Motor neuron (in vitro differentiated cells): ENCODE data around the gene HMX3. TPM values are rescaled to one million over a fixed set of nuclear protein-coding genes. Genes with fewer than 3 reads are reported as not detected.
"Not testable (repeated sequence)": the region's sequence is repeated elsewhere in the genome, so short reads cannot be mapped to it uniquely, and the experiment has no call there.

ENCODE experiments used
- ATAC-seq, 8 experiments: fragments of 200-7000 bp; cut with Tn5 transposase; replicated peaks in 6 of 8; 2 replicates each; pipeline ENCODE4 v1.8.0; 2021; ENCODE audit warnings: mild to moderate bottlenecking in 8 of 8, moderate library complexity in 8 of 8
- H3K27ac ChIP-seq, 2 donors: fragments of 250-450 bp; sonication (Bioruptor Pico); 2 replicates each; pipeline ENCODE4 v1.9.0; 2021; ENCODE audit warnings: antibody characterized with exemption in 2 of 2, mild to moderate bottlenecking in 2 of 2, moderate library complexity in 1 of 2
- H3K4me1 ChIP-seq, 2 donors: fragments of 250-450 bp; sonication (Bioruptor Pico); replicated peaks in 1 of 2; 2 replicates each; pipeline ENCODE4 v1.6.1; 2021; ENCODE audit warnings: antibody characterized with exemption in 2 of 2, mild to moderate bottlenecking in 2 of 2, moderate library complexity in 1 of 2
- H3K4me3 ChIP-seq, 5 donors: fragments of 250-450 bp; sonication (Bioruptor Pico); 2 replicates each; pipeline ENCODE4 v1.9.0; 2021; ENCODE audit warnings: antibody characterized with exemption in 5 of 5, mild to moderate bottlenecking in 5 of 5, moderate library complexity in 4 of 5
- WGBS, 10 experiments: fragments of 450-650 bp; shearing (Covaris generic); methylation state at CpG; one replicate each; pipeline ENCODE4 v1.0.0; 2022; 5-methylcytosine and 5-hydroxymethylcytosine counted together
- in situ Hi-C, 9 experiments: fragments of 400-800 bp; cut with MboI; loops; one replicate each; pipeline ENCODE4 v1.15.0; 2021; ENCODE audit warnings: low sequenced_read_pairs in 9 of 9, low pct_unique_long_range_greater_than_20kb in 2 of 9; ENCODE audit not compliant: unreplicated experiment in 9 of 9
- total RNA-seq, 8 experiments: library from RNA; unstranded; fragments of 300-600 nt; gene quantifications; 2 replicates each; pipeline versions ENCODE4 v1.2.3 to v1.2.4, GENCODE V29; 2022

Gene HMX3
- total RNA-seq, 8 experiments from 2014 or later, result 0.16 to 0.71 (median 0.30) TPM; not detected in 4

- WGBS, 10 experiments, result 39 to 100% (median 53%) methylated on average over 1 to 8 of the region's 9 CpGs; no CpG with 5 or more reads in 1 of the 10 experiments
- H3K27ac ChIP-seq, result no peak overlapping the region
- in situ Hi-C loops, result no loop called here
- H3K4me3 ChIP-seq, result peak overlapping the region in 1 of 5 donors; percentile 10
- ATAC-seq, result no peak
- H3K4me1 ChIP-seq, result peaks cover 8 to 30% of the 10 kb centered on the region in 2 donors
Measured at GRCh38 chr10:123153486-123154091, 17.8 kb downstream of the HMX3 start.

GRCh38 chr10:123154092-123154710 lies 18.4 kb downstream of the HMX3 start, which contains the start of gene BUB3:
TSS of gene BUB3 (plus strand) at chr10:123154402. CDS start at chr10:123154918, 516 bp downstream.
- in situ Hi-C loops, result no loop called here
- peak; percentile 94 to 97 (median 96) for ATAC-seq
- Histone ChIP-seq H3K4me3 (peak within 1 kb of the TSS; percentile 73 to 97 (median 94)), H3K27ac (peak within 1 kb of the TSS; percentile 84 to 90), H3K4me1 (peaks cover 6 to 34% of the 10 kb centered on the region in 2 donors)
- 0 to 2% (median 0%) methylated on average over 2 to 23 of the region's 50 CpGs; no CpG with 5 or more reads in 3 of the 10 experiments for WGBS, 10 experiments

GRCh38 chr10:123154711-123155505 lies 19.1 kb downstream of the HMX3 start:
- Histone ChIP-seq H3K4me1 (peaks cover 6 to 35% of the 10 kb centered on the region in 2 donors), H3K4me3 (peak overlapping the region; percentile 73 to 97 (median 94)), H3K27ac (peak overlapping the region; percentile 84 to 90)
- 0 to 12% (median 0%) methylated on average over 1 to 24 of the region's 49 CpGs; no CpG with 5 or more reads in 1 of the 10 experiments for WGBS, 10 experiments
- in situ Hi-C loops, result no loop called here
- peak; percentile 65 to 73 (median 70) for ATAC-seq

- H3K4me1 ChIP-seq, result peaks cover 6 to 32% of the 10 kb centered on the region in 2 donors
- in situ Hi-C loops, result no loop called here
- no peak overlapping the region for H3K27ac ChIP-seq
- 18 to 100% (median 87%) methylated on average over 1 to 2 of the region's 2 CpGs for whole genome bisulfite sequencing, 10 experiments
- no peak overlapping the region for H3K4me3 ChIP-seq
- ATAC-seq, result no peak
Measured at GRCh38 chr10:123156078-123156477, 20.3 kb downstream of the HMX3 start.

- Histone ChIP-seq H3K27ac (no peak overlapping the region), H3K4me3 (no peak overlapping the region), H3K4me1 (peaks cover 2 to 28% of the 10 kb centered on the region in 2 donors)
- in situ Hi-C loops, result no loop called here
- no peak for ATAC-seq
- 33 to 100% (median 80%) methylated on average over 1 to 3 of the region's 3 CpGs; no CpG with 5 or more reads in 1 of the 10 experiments for WGBS, 10 experiments
Measured at GRCh38 chr10:123157210-123157609, 21.4 kb downstream of the HMX3 start.

- no peak overlapping the region for H3K27ac ChIP-seq
- peaks cover 2 to 28% of the 10 kb centered on the region in 2 donors for H3K4me1 ChIP-seq
- no peak overlapping the region for H3K4me3 ChIP-seq
- in situ Hi-C loops, result no loop called here
- 67 to 100% (median 86%) methylated on average over 1 of the region's 1 CpG; no CpG with 5 or more reads in 2 of the 10 experiments for WGBS, 10 experiments
- ATAC-seq, result no peak
Measured at GRCh38 chr10:123158682-123159081, 22.9 kb downstream of the HMX3 start.

GRCh38 chr10:123160311-123160980 lies 24.7 kb downstream of the HMX3 start:
- in situ Hi-C loops, result no loop called here
- Histone ChIP-seq H3K4me3 (no peak overlapping the region), H3K27ac (no peak overlapping the region), H3K4me1 (peaks cover 0 to 23% of the 10 kb centered on the region in 2 donors)
- 81 to 100% (median 92%) methylated on average over 2 to 11 of the region's 11 CpGs for WGBS, 10 experiments
- ATAC-seq, result no peak

GRCh38 chr10:123164319-123164718 lies 28.5 kb downstream of the HMX3 start:
- no peak for ATAC-seq
- WGBS, 10 experiments, result 83 to 100% (median 91%) methylated on average over 1 to 2 of the region's 2 CpGs; no CpG with 5 or more reads in 2 of the 10 experiments
- Histone ChIP-seq H3K4me3 (no peak overlapping the region), H3K4me1 (no peaks in the 10 kb centered on the region), H3K27ac (no peak overlapping the region)
- in situ Hi-C loops, result no loop called here

- no peak overlapping the region for H3K27ac ChIP-seq
- in situ Hi-C loops, result no loop called here
- H3K4me1 ChIP-seq, result no peaks in the 10 kb centered on the region
- ATAC-seq, result peak in 1 of 8 experiments; percentile 8
- no peak overlapping the region for H3K4me3 ChIP-seq
- 40 to 100% (median 81%) methylated on average over 1 to 4 of the region's 4 CpGs; no CpG with 5 or more reads in 4 of the 10 experiments for WGBS, 10 experiments
Measured at GRCh38 chr10:123165445-123166072, 29.8 kb downstream of the HMX3 start.

GRCh38 chr10:123166618-123167017 lies 30.8 kb downstream of the HMX3 start:
- ATAC-seq, result no peak
- Histone ChIP-seq H3K27ac (no peak overlapping the region), H3K4me3 (no peak overlapping the region), H3K4me1 (no peaks in the 10 kb centered on the region)
- in situ Hi-C loops, result no loop called here
- 93 to 100% (median 100%) methylated on average over 2 of the region's 2 CpGs; no CpG with 5 or more reads in 6 of the 10 experiments for WGBS, 10 experiments

GRCh38 chr10:123170961-123171360 lies 35.2 kb downstream of the HMX3 start:
- no peak overlapping the region for H3K4me3 ChIP-seq
- no peak overlapping the region for H3K27ac ChIP-seq
- WGBS, 10 experiments, result 94 to 100% (median 100%) methylated on average over 1 to 4 of the region's 4 CpGs; no CpG with 5 or more reads in 1 of the 10 experiments
- in situ Hi-C loops, result no loop called here
- ATAC-seq, result no peak
- H3K4me1 ChIP-seq, result no peaks in the 10 kb centered on the region

GRCh38 chr10:123171616-123172015 lies 35.8 kb downstream of the HMX3 start:
- H3K4me1 ChIP-seq, H3K4me3 ChIP-seq, in situ Hi-C loops, ATAC-seq, H3K27ac ChIP-seq: not testable (repeated sequence)
- 83 to 100% (median 96%) methylated on average over 1 to 7 of the region's 10 CpGs; no CpG with 5 or more reads in 2 of the 10 experiments for WGBS, 10 experiments
